Hepatocyte (in vitro differentiated cells): ENCODE results near the gene B4GALT5.

ENCODE experiments used
- CTCF ChIP-seq: fragments of 200-600 bp; sonication (generic); IDR thresholded peaks from 2 replicates; pipeline ENCODE4 v1.5.1; 2016; ENCODE audit warnings: antibody characterized with exemption, mild to moderate bottlenecking; ENCODE audit not compliant: poor library complexity
- EZH2phosphoT487 ChIP-seq: fragments of 200-600 bp; sonication (generic); IDR thresholded peaks from one replicate; pipeline ENCODE4 v1.6.1; 2018; ENCODE audit warnings: antibody characterized with exemption, mild to moderate bottlenecking, low read depth, moderate library complexity; ENCODE audit not compliant: unreplicated experiment, severe bottlenecking

GRCh38 chr20:49649672-49650071, 64.0 kb downstream of the B4GALT5 start:
- TF ChIP-seq CTCF (no peak), EZH2phosphoT487 (no peak)
